WTC11 (cell line): ENCODE data around the gene DTNB. TPM values are rescaled to one million over a fixed set of nuclear protein-coding genes. Genes with fewer than 3 reads are reported as not detected.

Source experiments
- ATAC-seq: fragments of 200-7000 bp; cut with Tn5 transposase; 2 replicates; pipeline ENCODE4 v1.10.0; 2021; ENCODE audit warnings: mild to moderate bottlenecking, moderate library complexity
- CTCF ChIA-PET: fragments of 300-600 bp; sonication (Branson Sonifier 250); formaldehyde crosslinking; loops from one replicate; lab custom pipeline; 2021; ENCODE audit warnings: antibody characterized with exemption; lab: Charles Lee
- POLR2A ChIA-PET: fragments of 350-600 bp; sonication (Branson Sonifier 250); formaldehyde crosslinking; loops from one replicate; lab custom pipeline; 2021; ENCODE audit warnings: antibody characterized with exemption; lab: Charles Lee
- DNase-seq: peaks from one replicate; pipeline ENCODE4 v3.0.0; 2021; ENCODE audit warnings: low spot score
- H3K27ac Mint-ChIP-seq: 2 replicates; pipeline ENCODE4 v1.8.0; 2021; ENCODE audit warnings: mixed read lengths
- H3K27me3 Mint-ChIP-seq: 2 replicates; pipeline ENCODE4 v1.8.0; 2021; ENCODE audit warnings: low read depth, mild to moderate bottlenecking, moderate library complexity, mixed read lengths
- H3K36me3 Mint-ChIP-seq: 2 replicates; pipeline ENCODE4 v1.8.0; 2021; ENCODE audit warnings: mixed read lengths
- H3K4me1 Mint-ChIP-seq: 2 replicates; pipeline ENCODE4 v1.8.0; 2022; ENCODE audit warnings: mixed read lengths
- H3K4me3 Mint-ChIP-seq: 2 replicates; pipeline ENCODE4 v1.8.0; 2021; ENCODE audit warnings: mild to moderate bottlenecking, moderate library complexity, mixed read lengths
- H3K9me3 Mint-ChIP-seq: 2 replicates; pipeline ENCODE4 v1.8.0; 2021; ENCODE audit warnings: mixed read lengths
- ESRRA ChIP-seq: sonication (generic); formaldehyde crosslinking; IDR thresholded peaks from 2 replicates; pipeline ENCODE4 v1.8.1; 2022; ENCODE audit warnings: mild to moderate bottlenecking, missing genetic modification reagents, borderline replicate concordance
- FOXJ3 ChIP-seq: sonication (generic); formaldehyde crosslinking; IDR thresholded peaks from 2 replicates; pipeline ENCODE4 v1.9.0; 2021; ENCODE audit warnings: missing genetic modification reagents, mild to moderate bottlenecking, borderline replicate concordance
- FOXK1 ChIP-seq: sonication (generic); formaldehyde crosslinking; IDR thresholded peaks from 2 replicates; pipeline ENCODE4 v1.8.0; 2022; ENCODE audit warnings: mild to moderate bottlenecking, moderate library complexity, missing genetic modification reagents
- FOXP1 ChIP-seq: sonication (generic); formaldehyde crosslinking; IDR thresholded peaks from 2 replicates; pipeline ENCODE4 v1.8.0; 2022; ENCODE audit warnings: missing genetic modification reagents, mild to moderate bottlenecking, moderate library complexity, borderline replicate concordance
- NFATC4 ChIP-seq: fragments of 250-450 bp; sonication (Bioruptor Pico); IDR thresholded peaks from 2 replicates; pipeline ENCODE4 v1.9.0; 2021; ENCODE audit warnings: mild to moderate bottlenecking
- PRRX2 ChIP-seq: fragments of 250-450 bp; sonication (Bioruptor Pico); IDR thresholded peaks from 2 replicates; pipeline ENCODE4 v1.8.0; 2021; ENCODE audit warnings: mild to moderate bottlenecking
- ZNF317 ChIP-seq: sonication (generic); formaldehyde crosslinking; IDR thresholded peaks from 2 replicates; pipeline ENCODE4 v1.8.1; 2023; ENCODE audit warnings: low read depth, mild to moderate bottlenecking, moderate library complexity, missing genetic modification reagents, borderline replicate concordance
- ZNF423 ChIP-seq: fragments of 250-450 bp; sonication (Bioruptor Pico); IDR thresholded peaks from 2 replicates; pipeline ENCODE4 v2.1.2; 2022; ENCODE audit warnings: mild to moderate bottlenecking, moderate library complexity
- total RNA-seq: library from RNA; stranded (reverse); gene quantifications from 3 replicates; pipeline ENCODE4 v1.2.3, GENCODE V29; 2021
- TF ChIP-seq, protein P1 (sequence below): fragments of 250-450 bp; sonication (Bioruptor Pico); IDR thresholded peaks from 2 replicates; pipeline ENCODE4 v1.9.0; 2021; ENCODE audit warnings: mild to moderate bottlenecking
- TF ChIP-seq, protein P2 (sequence below): sonication (generic); formaldehyde crosslinking; IDR thresholded peaks from 2 replicates; pipeline ENCODE4 v1.8.0; 2022; ENCODE audit warnings: mild to moderate bottlenecking, missing genetic modification reagents
- TF ChIP-seq, protein P3 (sequence below): fragments of 250-450 bp; sonication (Bioruptor Pico); IDR thresholded peaks from 2 replicates; pipeline ENCODE4 v1.9.0; 2021; ENCODE audit warnings: moderate library complexity, mild to moderate bottlenecking, inconsistent platforms, borderline replicate concordance
- TF ChIP-seq, protein P4 (sequence below): fragments of 200-600 bp; IDR thresholded peaks from 2 replicates; pipeline ENCODE4 v1.8.0; 2022; ENCODE audit warnings: antibody characterized with exemption
- TF ChIP-seq, protein P5 (sequence below): sonication (generic); formaldehyde crosslinking; IDR thresholded peaks from 2 replicates; pipeline ENCODE4 v1.8.0; 2022; ENCODE audit warnings: mild to moderate bottlenecking, missing genetic modification reagents
- TF ChIP-seq, protein P6 (sequence below): sonication (generic); formaldehyde crosslinking; conservative IDR thresholded peaks from 2 replicates; pipeline ENCODE4 v1.8.1; 2022; ENCODE audit warnings: mild to moderate bottlenecking, missing genetic modification reagents
- TF ChIP-seq, protein P7 (sequence below): sonication (generic); formaldehyde crosslinking; IDR thresholded peaks from 2 replicates; pipeline ENCODE4 v1.8.1; 2022; ENCODE audit warnings: mild to moderate bottlenecking, missing genetic modification reagents, moderate library complexity, borderline replicate concordance
- TF ChIP-seq, protein P8 (sequence below): sonication (generic); formaldehyde crosslinking; IDR thresholded peaks from 2 replicates; pipeline ENCODE4 v1.8.1; 2023; ENCODE audit warnings: mild to moderate bottlenecking, missing genetic modification reagents

DTNB gene
- total RNA-seq, 1 experiment from 2014 or later, result 39.9 TPM

DNA sequence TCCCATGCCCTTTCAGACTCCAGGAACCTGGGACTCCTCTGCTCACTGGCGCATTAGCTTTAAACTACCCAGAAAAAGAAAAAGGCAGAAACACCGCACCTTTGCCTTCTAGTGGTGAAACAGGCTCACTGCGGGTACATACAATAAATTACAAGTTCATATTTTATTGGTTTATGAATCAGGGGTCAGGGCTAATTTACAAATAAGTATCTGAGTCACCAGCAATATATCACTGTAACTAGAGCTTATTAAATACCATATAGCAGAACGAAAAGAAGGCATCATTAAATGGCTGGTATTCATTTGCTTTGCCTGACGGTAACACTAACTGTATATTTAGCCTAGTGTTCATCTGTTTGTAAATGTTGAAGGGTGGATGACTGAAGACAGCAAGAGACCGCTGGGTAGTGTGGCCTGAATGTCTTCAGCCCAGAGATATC lies 26.9 kb upstream of the DTNB start:
- ATAC-seq (peak; percentile 54), DNase-seq (no peak)

DNA sequence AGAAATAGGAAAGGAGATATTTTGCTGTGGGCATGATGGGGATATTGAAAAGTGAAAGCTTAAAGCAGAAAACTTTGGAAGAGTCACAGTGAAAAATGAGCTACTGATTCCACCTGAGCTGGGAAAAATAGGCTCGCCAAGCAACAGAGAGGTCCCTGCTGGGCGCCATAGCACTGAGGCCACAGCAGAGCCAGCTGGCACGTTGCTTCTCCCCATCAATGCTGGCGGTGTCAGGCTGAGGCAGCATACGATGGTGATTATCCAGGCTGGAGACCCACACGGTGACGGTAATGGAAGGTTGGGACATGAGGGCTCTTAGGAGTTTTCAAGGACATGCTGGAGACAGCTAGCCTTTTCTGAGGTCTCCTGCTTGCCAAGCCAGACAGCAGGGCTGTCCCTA lies 25.8 kb upstream of the DTNB start:
- ATAC-seq (no peak), DNase-seq (no peak)
- ChIA-PET CTCF (interaction anchor here (0.6 to 5.8 kb wide), 16 partner anchors 10 to 206 kb away, joined by 3 to 68 read pairs (median 4); partner anchors contain the start of gene DTNB), POLR2A (no interaction called here)
- H3K9me3 Mint-ChIP-seq, result 0 out of 2 replicates have a peak, but pooled peaks cover 5% of the 10 kb centered on the region
- H3K27ac Mint-ChIP-seq, result no peak overlapping the region
- no peak overlapping the region for H3K4me3 Mint-ChIP-seq
- no peaks in the 10 kb centered on the region; the same call in 1 of the 2 replicates for H3K27me3 Mint-ChIP-seq
- no peaks in the 10 kb centered on the region for H3K36me3 Mint-ChIP-seq
- no peaks in the 10 kb centered on the region for H3K4me1 Mint-ChIP-seq
- TF ChIP-seq NFATC4 (CRISPR knock-in tag) (no peak), ESRRA (no peak), FOXK1 (CRISPR knock-in tag) (no peak), PRRX2 (no peak), FOXJ3 (CRISPR knock-in tag) (no peak), ZNF423 (CRISPR knock-in tag) (no peak), ZNF317 (CRISPR knock-in tag) (no peak), FOXP1 (CRISPR knock-in tag) (no peak)
- TF ChIP-seq, protein P1, sequence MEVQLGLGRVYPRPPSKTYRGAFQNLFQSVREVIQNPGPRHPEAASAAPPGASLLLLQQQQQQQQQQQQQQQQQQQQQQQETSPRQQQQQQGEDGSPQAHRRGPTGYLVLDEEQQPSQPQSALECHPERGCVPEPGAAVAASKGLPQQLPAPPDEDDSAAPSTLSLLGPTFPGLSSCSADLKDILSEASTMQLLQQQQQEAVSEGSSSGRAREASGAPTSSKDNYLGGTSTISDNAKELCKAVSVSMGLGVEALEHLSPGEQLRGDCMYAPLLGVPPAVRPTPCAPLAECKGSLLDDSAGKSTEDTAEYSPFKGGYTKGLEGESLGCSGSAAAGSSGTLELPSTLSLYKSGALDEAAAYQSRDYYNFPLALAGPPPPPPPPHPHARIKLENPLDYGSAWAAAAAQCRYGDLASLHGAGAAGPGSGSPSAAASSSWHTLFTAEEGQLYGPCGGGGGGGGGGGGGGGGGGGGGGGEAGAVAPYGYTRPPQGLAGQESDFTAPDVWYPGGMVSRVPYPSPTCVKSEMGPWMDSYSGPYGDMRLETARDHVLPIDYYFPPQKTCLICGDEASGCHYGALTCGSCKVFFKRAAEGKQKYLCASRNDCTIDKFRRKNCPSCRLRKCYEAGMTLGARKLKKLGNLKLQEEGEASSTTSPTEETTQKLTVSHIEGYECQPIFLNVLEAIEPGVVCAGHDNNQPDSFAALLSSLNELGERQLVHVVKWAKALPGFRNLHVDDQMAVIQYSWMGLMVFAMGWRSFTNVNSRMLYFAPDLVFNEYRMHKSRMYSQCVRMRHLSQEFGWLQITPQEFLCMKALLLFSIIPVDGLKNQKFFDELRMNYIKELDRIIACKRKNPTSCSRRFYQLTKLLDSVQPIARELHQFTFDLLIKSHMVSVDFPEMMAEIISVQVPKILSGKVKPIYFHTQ (CRISPR knock-in tag), result no peak
- TF ChIP-seq, protein P2, sequence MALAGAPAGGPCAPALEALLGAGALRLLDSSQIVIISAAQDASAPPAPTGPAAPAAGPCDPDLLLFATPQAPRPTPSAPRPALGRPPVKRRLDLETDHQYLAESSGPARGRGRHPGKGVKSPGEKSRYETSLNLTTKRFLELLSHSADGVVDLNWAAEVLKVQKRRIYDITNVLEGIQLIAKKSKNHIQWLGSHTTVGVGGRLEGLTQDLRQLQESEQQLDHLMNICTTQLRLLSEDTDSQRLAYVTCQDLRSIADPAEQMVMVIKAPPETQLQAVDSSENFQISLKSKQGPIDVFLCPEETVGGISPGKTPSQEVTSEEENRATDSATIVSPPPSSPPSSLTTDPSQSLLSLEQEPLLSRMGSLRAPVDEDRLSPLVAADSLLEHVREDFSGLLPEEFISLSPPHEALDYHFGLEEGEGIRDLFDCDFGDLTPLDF (CRISPR knock-in tag), result no peak
- TF ChIP-seq, protein P3, sequence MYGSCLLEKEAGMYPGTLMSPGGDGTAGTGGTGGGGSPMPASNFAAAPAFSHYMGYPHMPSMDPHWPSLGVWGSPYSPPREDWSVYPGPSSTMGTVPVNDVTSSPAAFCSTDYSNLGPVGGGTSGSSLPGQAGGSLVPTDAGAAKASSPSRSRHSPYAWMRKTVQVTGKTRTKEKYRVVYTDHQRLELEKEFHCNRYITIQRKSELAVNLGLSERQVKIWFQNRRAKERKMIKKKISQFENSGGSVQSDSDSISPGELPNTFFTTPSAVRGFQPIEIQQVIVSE (CRISPR knock-in tag), result no peak
- TF ChIP-seq, protein P4, sequence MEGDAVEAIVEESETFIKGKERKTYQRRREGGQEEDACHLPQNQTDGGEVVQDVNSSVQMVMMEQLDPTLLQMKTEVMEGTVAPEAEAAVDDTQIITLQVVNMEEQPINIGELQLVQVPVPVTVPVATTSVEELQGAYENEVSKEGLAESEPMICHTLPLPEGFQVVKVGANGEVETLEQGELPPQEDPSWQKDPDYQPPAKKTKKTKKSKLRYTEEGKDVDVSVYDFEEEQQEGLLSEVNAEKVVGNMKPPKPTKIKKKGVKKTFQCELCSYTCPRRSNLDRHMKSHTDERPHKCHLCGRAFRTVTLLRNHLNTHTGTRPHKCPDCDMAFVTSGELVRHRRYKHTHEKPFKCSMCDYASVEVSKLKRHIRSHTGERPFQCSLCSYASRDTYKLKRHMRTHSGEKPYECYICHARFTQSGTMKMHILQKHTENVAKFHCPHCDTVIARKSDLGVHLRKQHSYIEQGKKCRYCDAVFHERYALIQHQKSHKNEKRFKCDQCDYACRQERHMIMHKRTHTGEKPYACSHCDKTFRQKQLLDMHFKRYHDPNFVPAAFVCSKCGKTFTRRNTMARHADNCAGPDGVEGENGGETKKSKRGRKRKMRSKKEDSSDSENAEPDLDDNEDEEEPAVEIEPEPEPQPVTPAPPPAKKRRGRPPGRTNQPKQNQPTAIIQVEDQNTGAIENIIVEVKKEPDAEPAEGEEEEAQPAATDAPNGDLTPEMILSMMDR, result no peak
- TF ChIP-seq, protein P5, sequence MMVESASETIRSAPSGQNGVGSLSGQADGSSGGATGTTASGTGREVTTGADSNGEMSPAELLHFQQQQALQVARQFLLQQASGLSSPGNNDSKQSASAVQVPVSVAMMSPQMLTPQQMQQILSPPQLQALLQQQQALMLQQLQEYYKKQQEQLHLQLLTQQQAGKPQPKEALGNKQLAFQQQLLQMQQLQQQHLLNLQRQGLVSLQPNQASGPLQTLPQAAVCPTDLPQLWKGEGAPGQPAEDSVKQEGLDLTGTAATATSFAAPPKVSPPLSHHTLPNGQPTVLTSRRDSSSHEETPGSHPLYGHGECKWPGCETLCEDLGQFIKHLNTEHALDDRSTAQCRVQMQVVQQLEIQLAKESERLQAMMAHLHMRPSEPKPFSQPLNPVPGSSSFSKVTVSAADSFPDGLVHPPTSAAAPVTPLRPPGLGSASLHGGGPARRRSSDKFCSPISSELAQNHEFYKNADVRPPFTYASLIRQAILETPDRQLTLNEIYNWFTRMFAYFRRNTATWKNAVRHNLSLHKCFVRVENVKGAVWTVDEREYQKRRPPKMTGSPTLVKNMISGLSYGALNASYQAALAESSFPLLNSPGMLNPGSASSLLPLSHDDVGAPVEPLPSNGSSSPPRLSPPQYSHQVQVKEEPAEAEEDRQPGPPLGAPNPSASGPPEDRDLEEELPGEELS (CRISPR knock-in tag), result no peak
- TF ChIP-seq, protein P6, sequence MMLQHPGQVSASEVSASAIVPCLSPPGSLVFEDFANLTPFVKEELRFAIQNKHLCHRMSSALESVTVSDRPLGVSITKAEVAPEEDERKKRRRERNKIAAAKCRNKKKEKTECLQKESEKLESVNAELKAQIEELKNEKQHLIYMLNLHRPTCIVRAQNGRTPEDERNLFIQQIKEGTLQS (CRISPR knock-in tag), result no peak

More for the DNA sequence above, 26.9 kb upstream of the DTNB start:
- H3K27me3 Mint-ChIP-seq, result no peaks in the 10 kb centered on the region; the same call in 1 of the 2 replicates
- TF ChIP-seq, protein P7, sequence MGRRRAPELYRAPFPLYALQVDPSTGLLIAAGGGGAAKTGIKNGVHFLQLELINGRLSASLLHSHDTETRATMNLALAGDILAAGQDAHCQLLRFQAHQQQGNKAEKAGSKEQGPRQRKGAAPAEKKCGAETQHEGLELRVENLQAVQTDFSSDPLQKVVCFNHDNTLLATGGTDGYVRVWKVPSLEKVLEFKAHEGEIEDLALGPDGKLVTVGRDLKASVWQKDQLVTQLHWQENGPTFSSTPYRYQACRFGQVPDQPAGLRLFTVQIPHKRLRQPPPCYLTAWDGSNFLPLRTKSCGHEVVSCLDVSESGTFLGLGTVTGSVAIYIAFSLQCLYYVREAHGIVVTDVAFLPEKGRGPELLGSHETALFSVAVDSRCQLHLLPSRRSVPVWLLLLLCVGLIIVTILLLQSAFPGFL (CRISPR knock-in tag), result no peak
- TF ChIP-seq, protein P8, sequence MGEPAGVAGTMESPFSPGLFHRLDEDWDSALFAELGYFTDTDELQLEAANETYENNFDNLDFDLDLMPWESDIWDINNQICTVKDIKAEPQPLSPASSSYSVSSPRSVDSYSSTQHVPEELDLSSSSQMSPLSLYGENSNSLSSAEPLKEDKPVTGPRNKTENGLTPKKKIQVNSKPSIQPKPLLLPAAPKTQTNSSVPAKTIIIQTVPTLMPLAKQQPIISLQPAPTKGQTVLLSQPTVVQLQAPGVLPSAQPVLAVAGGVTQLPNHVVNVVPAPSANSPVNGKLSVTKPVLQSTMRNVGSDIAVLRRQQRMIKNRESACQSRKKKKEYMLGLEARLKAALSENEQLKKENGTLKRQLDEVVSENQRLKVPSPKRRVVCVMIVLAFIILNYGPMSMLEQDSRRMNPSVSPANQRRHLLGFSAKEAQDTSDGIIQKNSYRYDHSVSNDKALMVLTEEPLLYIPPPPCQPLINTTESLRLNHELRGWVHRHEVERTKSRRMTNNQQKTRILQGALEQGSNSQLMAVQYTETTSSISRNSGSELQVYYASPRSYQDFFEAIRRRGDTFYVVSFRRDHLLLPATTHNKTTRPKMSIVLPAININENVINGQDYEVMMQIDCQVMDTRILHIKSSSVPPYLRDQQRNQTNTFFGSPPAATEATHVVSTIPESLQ (CRISPR knock-in tag), result no peak
- TF ChIP-seq, protein P4, result peak; percentile 53
- CTCF ChIA-PET, result interaction anchor here (0.6 to 5.8 kb wide), 32 partner anchors 8 to 534 kb away, joined by 3 to 68 read pairs (median 4); partner anchors contain the start of genes ASXL2 and DTNB
- peaks cover 13% of the 10 kb centered on the region; the same call in 1 of the 2 replicates for H3K9me3 Mint-ChIP-seq
- H3K4me3 Mint-ChIP-seq, result no peak overlapping the region
- no peaks in the 10 kb centered on the region for H3K4me1 Mint-ChIP-seq
- H3K27ac Mint-ChIP-seq, result no peak overlapping the region
- POLR2A ChIA-PET, result no interaction called here
- peaks cover 7% of the 10 kb centered on the region; the same call in 1 of the 2 replicates for H3K36me3 Mint-ChIP-seq
